ENCODE results near the gene SH3RF2. TPM values are rescaled to one million over a fixed set of nuclear protein-coding genes. Genes with fewer than 3 reads are reported as not detected.
A peak's percentile ranks its signal among the peaks of the same experiment; 100 is the strongest.
"Not testable (repeated sequence)": the region's sequence is repeated elsewhere in the genome, so short reads cannot be mapped to it uniquely, and the experiment has no call there.

Gene SH3RF2
- polyA plus RNA-seq, 5 donors: 0.27 to 1.1 (median 0.58) TPM

DNA sequence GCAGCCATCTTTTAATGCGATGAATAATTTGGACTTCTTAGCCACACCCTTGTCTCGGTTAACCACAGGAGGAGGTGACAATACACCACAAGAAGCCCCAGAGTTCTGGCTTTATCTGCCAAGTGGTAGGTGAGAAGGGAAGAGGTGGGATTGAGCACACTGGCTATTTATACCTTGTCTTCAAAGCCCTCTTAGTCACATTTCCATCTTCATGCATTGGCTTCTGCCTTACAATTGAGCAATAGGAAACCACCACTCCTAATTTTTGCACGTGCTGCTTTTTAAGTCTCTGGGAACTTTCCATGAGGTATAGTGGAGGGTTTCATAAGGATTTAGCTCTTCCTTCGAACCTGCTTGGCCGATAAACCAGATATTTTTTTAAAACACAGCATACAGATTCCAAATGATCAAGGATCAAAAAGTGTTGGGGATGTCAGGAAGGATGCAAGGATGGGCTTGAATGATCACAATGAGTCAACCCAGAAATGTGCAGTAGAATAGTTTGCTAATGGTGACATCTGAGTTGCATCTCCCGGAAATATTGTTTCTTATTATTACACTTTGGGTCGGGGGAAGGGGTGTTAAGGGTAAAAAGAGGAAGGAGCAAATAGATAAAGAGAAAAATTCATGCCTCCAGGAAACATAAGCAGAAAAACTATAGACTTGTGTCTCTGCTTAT is 143.5 kb downstream of the SH3RF2 start:
- DNase-seq: no peak

DNA sequence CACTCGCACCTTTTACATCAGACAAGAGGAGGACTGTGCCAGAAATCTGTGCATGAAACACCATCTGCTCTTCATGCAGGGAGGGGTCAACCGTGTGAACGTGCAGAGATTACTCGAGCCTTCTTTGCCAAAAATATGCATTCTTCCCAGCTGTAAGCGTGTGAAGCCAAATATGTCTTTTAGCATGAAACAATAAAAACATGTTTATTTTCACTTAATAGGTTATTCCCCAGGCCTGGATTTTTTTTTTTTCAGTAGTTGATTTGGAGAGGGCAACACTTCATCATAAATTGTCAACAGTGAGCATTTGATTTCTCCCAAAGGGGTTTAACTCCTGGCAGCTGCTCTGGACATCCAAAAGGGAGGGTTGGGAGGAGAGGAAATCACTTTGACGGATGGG is 145.2 kb downstream of the SH3RF2 start:
- peak; percentile 72 to 78 for DNase-seq

DNA sequence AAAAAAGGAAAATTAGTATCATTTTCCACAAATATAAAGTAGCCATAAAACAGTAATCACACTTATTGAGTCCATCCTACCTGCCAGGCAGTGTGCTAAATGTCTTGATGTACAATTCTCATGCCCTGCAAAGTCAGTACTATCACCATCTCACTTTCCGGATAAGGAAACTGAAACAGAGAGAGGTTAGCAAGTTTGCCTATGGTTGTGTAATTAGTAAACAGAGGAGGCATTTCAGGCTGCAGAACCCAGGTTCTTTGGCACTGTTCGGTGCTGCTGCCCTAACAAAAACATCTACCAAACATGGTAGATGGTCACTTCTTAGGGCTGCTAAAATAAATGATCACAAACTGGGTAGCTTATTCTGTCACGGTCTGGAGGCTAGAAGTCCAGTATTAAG is 146.4 kb downstream of the SH3RF2 start:
- DNase-seq: no peak

DNA sequence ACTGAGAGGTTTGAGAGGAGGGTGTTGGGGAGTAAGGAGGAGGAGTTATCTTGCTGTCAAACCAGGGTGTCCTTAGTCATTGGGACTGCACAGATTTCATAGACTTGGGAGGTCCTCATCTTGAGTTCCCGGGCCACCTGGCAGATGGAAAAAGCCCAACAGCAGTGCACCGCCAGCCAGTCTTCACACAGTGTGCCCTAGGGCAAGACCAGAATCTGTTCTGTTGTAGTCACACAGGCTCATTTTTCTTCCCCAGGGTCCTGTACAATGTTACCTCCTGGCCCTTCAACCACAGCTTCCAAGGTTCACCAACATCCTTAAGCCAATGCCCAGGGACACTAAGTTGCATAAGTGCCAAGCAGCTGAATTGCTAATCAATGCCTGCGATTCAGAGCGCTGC is 148.0 kb downstream of the SH3RF2 start:
- DNase-seq: no peak

DNA sequence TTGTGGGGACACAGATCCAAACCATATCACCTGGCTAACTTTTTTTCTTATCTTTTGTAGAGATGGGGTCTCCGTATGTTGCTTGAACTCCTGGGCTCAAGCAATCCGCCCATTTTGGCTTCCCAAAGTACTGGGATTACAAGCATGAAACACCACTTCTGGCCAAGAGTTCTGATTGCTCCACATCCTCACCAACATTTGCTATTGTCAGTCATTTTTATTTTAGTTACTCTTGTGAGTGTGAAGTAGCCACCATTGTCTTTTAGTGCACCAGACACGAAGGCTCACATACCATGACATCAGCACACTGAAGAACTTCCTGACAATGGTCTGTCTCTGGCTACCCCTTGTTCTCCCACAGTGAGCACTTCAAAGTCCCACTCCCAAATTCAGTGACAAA is 151.7 kb downstream of the SH3RF2 start:
- no peak for DNase-seq

DNA sequence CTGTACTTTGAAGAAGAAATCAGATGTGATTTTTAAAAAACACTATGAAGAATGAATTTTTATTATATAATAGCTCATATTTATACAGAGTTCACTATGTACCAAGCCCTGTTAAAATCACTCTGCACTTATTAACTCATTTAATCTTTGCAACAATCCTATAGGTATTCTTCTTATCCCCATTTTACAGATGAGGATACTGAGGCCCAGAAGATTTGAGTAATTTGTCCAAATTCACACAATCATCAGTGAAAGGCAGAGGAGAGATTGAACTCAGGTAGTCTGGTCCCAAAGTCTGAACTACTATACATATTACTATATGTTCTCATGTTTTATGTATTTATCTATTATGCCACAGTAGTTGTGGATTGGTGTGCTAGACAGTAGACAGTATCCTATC is 152.9 kb downstream of the SH3RF2 start:
- DNase-seq: no peak

DNA sequence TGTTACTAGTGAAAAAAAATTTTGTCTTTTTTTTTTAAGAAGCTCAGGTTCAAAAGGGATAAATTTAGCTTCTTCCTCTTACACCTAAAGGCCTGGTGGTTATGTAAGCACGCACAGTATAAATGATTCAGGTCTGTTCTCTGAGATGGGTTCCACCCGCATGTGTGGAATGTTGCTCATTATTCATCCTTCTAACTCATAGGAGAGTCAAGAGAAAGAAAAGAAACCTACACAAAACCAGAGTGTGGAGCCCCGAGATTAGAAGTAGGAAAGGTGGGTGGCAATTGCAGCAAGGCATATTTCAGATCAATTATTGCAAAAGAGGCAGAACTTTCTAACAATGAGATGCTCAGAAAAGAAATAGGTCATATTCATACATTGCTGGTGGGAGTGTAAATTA is 155.5 kb downstream of the SH3RF2 start:
- DNase-seq: no peak

DNA sequence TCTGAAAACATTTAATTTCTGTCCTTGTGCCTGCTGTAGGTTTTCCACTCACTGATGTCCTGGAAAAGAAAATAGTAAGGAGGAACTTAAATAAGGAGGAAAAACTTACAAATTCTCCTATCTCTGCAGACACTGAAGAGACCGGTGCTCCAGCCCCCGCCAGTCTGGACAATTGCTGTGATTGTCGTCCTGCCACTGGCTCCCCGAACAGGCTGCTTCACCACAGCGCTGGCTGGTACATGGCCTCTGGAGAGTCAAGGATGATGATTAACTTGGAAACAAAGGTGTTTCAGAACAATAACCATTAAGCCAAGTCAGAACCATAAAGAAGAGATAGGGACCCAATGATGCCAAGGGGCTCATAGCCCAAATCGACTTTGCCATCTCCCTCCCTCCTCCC is 161.7 kb downstream of the SH3RF2 start:
- DNase-seq: no peak

DNA sequence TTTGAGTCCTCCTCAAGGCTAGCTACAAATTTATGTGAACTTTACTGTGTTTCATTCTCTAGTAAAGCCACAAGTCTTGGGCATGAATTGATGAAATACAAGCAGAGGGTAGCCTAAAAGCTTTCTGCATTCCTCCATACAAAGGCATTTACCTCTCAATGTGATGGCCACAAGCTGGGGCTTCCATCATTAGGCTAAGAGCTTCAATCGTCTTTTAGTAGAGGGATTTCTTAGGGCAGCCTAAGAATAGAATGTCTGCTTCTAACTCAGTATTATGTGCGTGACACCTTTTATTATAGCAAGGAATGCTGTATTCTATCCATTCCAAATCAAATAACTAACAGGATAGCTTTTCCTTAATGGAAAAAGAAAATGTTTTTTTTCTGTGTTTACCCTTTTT is 165.3 kb downstream of the SH3RF2 start:
- no peak for DNase-seq

DNA sequence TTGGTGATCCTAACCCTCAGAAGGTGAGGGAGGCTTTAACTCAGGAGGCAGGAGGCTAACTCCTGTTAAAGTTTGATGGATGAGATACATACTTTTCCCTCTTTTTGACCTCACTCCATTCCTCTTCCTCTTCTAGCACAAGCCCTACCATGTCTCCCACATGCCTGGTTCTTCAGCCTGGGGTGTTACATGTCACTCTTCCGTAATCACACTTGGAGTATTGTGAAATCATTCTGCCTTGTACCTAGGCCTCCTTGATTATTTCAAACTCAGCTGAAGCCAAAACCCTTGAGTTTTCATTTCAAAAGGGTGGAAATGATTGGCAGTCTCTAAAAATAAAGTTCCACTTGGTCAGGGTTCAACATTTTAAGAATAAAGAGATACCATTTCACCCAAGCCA is 167.2 kb downstream of the SH3RF2 start:
- no peak for DNase-seq

DNA sequence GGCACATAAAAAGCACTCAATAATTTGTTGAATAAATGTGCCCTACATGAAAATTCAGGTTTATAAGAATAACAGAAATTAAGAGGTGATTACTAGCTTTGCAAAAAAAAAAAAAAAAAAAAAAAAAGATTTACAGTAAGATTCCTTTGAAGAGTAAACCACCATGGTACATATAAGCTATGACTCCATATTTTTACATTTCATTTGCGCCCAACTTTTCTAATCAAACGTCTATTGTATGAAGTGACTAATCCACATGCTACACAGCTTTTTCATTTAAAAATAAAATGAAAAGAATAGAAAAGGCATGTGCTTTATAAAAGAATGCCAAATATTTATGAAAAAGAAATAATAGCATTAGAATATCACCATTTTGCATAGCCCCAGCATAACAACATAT is 169.1 kb downstream of the SH3RF2 start, which contains the start of gene PLAC8L1:
Gene PLAC8L1, minus strand, starts transcription at position 101 of the 400 bp plus-strand sequence. CDS start 1,266 bp downstream, outside the sequence.
- DNase-seq: no peak

DNA sequence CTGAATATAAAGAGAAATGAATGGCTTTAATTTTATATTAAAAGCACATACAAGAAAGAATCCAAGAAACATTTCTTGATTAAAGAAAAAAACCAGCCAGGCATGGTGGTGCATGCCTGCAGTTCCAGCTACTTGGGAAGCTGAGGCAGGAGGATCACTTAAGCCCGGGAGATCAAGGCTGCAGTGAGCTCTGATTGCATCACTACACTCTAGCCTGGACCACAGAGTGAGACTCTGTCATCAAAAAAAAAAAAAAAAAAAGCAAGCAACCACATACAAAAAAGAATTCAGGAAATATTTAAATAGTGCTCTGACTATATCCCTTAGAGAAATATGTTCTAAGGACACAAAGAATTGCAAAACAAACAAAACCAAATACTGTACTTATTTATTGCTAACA is 171.5 kb downstream of the SH3RF2 start:
- DNase-seq: no peak

DNA sequence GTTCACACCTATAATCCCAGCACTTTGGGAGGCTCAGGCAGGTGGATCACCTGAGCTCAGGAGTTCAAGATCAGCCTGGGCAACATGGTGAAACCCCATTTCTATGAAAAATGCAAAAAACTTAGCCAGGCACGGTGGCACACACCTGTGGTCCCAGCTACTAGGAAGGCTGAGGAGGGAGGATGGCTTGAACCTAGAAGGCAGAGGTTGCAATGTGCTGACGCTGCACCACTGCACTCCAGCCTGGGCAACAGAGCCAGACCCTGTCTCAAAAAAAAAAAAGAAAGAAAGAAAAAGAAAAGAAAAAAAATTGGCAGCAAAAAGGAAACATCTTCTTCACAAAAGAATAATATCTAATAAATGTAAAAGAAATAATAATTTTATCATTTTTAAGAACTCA is 172.5 kb downstream of the SH3RF2 start:
- DNase-seq: not testable (repeated sequence)

DNA sequence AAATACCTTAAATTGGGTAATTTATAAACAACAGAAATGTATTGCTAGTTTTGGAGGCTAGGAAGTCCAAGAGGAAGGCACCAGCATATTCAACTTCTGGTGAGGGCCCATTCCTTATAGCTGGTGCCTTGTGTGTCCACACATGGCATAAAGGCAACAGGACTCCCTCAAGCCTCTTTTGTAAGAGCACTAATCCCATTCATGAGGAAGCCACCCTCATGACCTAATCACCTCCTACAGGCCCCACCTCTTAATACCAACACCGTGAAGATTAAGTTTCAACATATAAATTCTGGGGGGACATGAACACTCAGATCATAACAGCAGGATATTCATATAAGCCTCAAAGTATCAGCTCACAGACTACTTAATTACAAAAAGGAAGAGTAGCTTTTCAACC is 173.0 kb downstream of the SH3RF2 start:
- DNase-seq: no peak

DNA sequence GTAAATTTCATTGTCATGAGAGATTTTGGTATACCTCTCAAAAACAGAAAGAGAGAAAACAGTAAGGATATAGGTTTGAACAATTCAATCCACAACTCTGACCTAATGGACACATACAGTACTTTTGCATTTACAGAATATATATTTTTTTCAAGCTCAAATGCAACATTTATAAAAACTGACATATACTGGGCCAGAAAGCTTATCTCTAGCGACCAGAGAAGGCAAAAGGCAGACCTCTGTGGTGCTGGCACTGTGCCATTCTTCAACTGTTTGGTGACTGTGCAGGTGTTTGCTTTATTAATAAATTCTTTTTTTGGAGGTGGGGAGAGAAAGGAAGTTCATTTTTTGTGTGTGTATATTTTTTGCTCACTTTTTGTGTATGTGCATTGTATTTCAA is 175.0 kb downstream of the SH3RF2 start:
- DNase-seq: no peak

DNA sequence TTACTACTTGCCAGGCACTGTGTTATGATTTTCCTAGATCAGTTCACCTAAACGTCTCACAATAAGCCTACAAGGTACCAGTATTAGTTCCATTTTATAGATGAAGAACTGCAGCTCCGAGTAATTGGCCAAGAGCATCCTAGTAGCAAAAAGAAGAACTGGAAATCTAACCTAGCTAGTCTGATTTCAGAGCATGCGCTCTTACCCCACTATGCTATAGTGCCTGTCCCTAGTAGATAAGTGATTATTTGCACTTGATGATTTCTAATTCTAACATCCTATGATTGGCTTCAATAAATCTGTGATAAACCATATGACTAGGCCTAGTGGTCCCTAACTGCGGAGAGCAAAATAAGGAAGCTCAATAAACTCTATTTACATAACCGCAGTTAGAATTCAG is 176.1 kb downstream of the SH3RF2 start:
- no peak for DNase-seq

Other genes starting within 250 kb of the SH3RF2 start
- gene PRELID2, start 101.2 kb upstream of the SH3RF2 start, polyA plus RNA-seq (ENCODE audit: insufficient read depth in 1 of 5, insufficient read length in 5 of 5, low replicate concordance in 1 of 5): 10 to 100 TPM in 3 of 5 donors, 1 to 10 TPM in 2; 7.8 to 12.7 (median 10.2) TPM
- gene GRXCR2, start 63.6 kb upstream of the SH3RF2 start, polyA plus RNA-seq (ENCODE audit: insufficient read depth in 1 of 5, insufficient read length in 5 of 5, low replicate concordance in 1 of 5): not detected
- 1 to 10 TPM in 3 of 5 donors, under 1 TPM in 2; 0.77 to 2.2 (median 1.1) TPM for gene PLAC8L1, start 169.0 kb downstream of the SH3RF2 start, polyA plus RNA-seq (ENCODE audit: insufficient read depth in 1 of 5, insufficient read length in 5 of 5, low replicate concordance in 1 of 5)
- 100 to 1,000 TPM; 116 to 163 (median 134) TPM for gene LARS1, start 246.1 kb downstream of the SH3RF2 start, polyA plus RNA-seq (ENCODE audit: insufficient read depth in 1 of 5, insufficient read length in 5 of 5, low replicate concordance in 1 of 5)